Esophagus muscularis mucosa (tissue), 4 donors: ENCODE measurements around the gene SARS2. TPM values are rescaled to one million over a fixed set of nuclear protein-coding genes. Genes with fewer than 3 reads are reported as not detected.

Source experiments
- DNase-seq: peaks from one replicate; pipeline ENCODE4 v3.0.0-alpha.2; 2017; ENCODE audit errors: extremely low spot score
- H3K27ac ChIP-seq, 4 donors: fragments of 200-600 bp; sonication (generic); replicated peaks in 1 of 4; 1 replicate in 3 of 4; 2 replicates in 1 of 4; pipeline ENCODE4 v1.5.1; 2016 to 2019; ENCODE audit warnings: mild to moderate bottlenecking in 1 of 4
- H3K27me3 ChIP-seq, 4 donors: fragments of 200-600 bp; sonication (generic); one replicate each; pipeline versions ENCODE4 v1.5.1 to v1.6.0; 2016 to 2019
- H3K36me3 ChIP-seq, 4 donors: fragments of 200-600 bp; sonication (generic); one replicate each; pipeline ENCODE4 v1.5.1; 2016 to 2019
- H3K4me1 ChIP-seq, 4 donors: fragments of 200-600 bp; sonication (generic); one replicate each; pipeline ENCODE4 v1.5.1; 2016 to 2019
- H3K4me3 ChIP-seq, 4 donors: fragments of 200-600 bp; sonication (generic); 1 replicate in 2 of 4; 2 replicates in 2 of 4; pipeline ENCODE4 v1.5.1; 2016 to 2019; ENCODE audit warnings: mild to moderate bottlenecking in 4 of 4, moderate library complexity in 1 of 4
- H3K9me3 ChIP-seq, 4 donors: fragments of 200-600 bp; sonication (generic); 1 replicate in 3 of 4; 2 replicates in 1 of 4; pipeline ENCODE4 v1.5.1; 2016 to 2019
- EP300 ChIP-seq: sonication (generic); formaldehyde crosslinking; IDR thresholded peaks from one replicate; pipeline ENCODE4 v1.6.1; 2017; ENCODE audit warnings: antibody characterized with exemption
- POLR2A ChIP-seq: fragments of 450-650 bp; IDR thresholded peaks from one replicate; pipeline ENCODE4 v1.6.1; 2017; ENCODE audit warnings: antibody characterized with exemption, moderate library complexity, mild to moderate bottlenecking, low read depth
- POLR2AphosphoS5 ChIP-seq, 2 donors: sonication (generic); formaldehyde crosslinking; IDR thresholded peaks; one replicate each; pipeline ENCODE4 v1.6.1; 2017; ENCODE audit warnings: antibody characterized with exemption in 2 of 2
- whole genome bisulfite sequencing: methylation state at CpG from one replicate; pipeline ENCODE4 v1.1.5; 2018; 5-methylcytosine and 5-hydroxymethylcytosine counted together
- intact Hi-C: fragments of 100-400 bp; cut with DNase I; formaldehyde crosslinking; loops from one replicate; pipeline ENCODE4 v1.15.1; 2023
- total RNA-seq, 4 donors: library from RNA; depleted of rRNA; stranded (reverse); fragments of >200 nt; gene quantifications; one replicate each; pipeline versions ENCODE4 v1.1.0 to v1.2.1, GENCODE V29; 2016
- TF ChIP-seq, protein P1 (sequence below), 3 experiments: fragments of 200-600 bp in 2 of 3; fragments of 450-650 bp in 1 of 3; sonication (generic) in 2 of 3; IDR thresholded peaks; one replicate each; pipeline ENCODE4 v1.5.1; 2017 to 2019; ENCODE audit warnings: antibody characterized with exemption in 3 of 3, mild to moderate bottlenecking in 2 of 3, moderate library complexity in 1 of 3

SARS2 gene
- total RNA-seq, 4 donors from 2014 or later: 6.8 to 14.6 (median 9.1) TPM

DNA sequence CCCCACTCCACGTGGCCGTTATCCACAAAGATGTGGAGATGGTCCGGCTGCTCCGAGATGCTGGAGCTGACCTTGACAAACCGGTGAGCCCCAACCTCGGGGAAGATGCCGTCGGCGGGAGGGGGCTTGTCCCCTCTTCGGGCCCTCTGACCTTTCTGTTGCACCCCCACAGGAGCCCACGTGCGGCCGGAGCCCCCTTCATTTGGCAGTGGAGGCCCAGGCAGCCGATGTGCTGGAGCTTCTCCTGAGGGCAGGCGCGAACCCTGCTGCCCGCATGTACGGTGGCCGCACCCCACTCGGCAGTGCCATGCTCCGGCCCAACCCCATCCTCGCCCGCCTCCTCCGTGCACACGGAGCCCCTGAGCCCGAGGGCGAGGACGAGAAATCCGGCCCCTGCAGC is 23.3 kb downstream of the SARS2 start:
- 91% methylated on average over 25 of the region's 29 CpGs for WGBS
- no peaks in the 10 kb centered on the region for H3K9me3 ChIP-seq
- DNase-seq: no peak
- H3K4me1 ChIP-seq: peaks cover 0 to 6% (median 2%) of the 10 kb centered on the region in 4 donors
- TF ChIP-seq POLR2AphosphoS5 (IDR thresholded peaks at IDR 0.05) (no peak), POLR2A (no peak), EP300 (no peak)
- TF ChIP-seq, protein P1, sequence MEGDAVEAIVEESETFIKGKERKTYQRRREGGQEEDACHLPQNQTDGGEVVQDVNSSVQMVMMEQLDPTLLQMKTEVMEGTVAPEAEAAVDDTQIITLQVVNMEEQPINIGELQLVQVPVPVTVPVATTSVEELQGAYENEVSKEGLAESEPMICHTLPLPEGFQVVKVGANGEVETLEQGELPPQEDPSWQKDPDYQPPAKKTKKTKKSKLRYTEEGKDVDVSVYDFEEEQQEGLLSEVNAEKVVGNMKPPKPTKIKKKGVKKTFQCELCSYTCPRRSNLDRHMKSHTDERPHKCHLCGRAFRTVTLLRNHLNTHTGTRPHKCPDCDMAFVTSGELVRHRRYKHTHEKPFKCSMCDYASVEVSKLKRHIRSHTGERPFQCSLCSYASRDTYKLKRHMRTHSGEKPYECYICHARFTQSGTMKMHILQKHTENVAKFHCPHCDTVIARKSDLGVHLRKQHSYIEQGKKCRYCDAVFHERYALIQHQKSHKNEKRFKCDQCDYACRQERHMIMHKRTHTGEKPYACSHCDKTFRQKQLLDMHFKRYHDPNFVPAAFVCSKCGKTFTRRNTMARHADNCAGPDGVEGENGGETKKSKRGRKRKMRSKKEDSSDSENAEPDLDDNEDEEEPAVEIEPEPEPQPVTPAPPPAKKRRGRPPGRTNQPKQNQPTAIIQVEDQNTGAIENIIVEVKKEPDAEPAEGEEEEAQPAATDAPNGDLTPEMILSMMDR (IDR thresholded peaks at IDR 0.05): no peak
- H3K27me3 ChIP-seq: peaks cover 0 to 19% (median 8%) of the 10 kb centered on the region in 4 donors
- H3K36me3 ChIP-seq: peaks cover 22 to 53% (median 47%) of the 10 kb centered on the region in 4 donors
- no peak overlapping the region for H3K27ac ChIP-seq
- no peak overlapping the region for H3K4me3 ChIP-seq
- intact Hi-C loops: no loop called here

DNA sequence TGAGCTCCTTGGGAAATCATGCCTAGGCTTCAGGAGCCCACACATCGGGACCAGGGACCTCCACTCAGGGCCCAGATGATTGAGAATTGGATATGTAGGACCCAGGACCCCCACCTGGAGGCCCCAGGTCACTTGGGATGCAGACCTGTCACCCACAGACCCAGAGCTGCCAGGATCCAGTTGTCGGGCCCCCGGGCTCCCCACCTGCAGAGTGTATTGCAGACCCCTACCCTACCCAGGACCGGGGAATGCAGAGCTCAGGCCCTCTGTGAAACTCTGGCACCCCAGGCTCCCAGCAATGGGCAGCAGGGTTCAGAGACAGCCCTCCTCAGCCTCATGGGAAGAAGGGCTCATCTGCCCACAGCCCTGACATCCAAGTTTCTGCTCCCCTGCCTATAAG is 24.9 kb downstream of the SARS2 start:
- WGBS: 100% methylated on average over 2 of the region's 4 CpGs
- TF ChIP-seq POLR2AphosphoS5 (IDR thresholded peaks at IDR 0.05): no peak
- no peak for TF ChIP-seq EP300
- TF ChIP-seq, protein P1 (IDR thresholded peaks at IDR 0.05): no peak
- TF ChIP-seq POLR2A: no peak

DNA sequence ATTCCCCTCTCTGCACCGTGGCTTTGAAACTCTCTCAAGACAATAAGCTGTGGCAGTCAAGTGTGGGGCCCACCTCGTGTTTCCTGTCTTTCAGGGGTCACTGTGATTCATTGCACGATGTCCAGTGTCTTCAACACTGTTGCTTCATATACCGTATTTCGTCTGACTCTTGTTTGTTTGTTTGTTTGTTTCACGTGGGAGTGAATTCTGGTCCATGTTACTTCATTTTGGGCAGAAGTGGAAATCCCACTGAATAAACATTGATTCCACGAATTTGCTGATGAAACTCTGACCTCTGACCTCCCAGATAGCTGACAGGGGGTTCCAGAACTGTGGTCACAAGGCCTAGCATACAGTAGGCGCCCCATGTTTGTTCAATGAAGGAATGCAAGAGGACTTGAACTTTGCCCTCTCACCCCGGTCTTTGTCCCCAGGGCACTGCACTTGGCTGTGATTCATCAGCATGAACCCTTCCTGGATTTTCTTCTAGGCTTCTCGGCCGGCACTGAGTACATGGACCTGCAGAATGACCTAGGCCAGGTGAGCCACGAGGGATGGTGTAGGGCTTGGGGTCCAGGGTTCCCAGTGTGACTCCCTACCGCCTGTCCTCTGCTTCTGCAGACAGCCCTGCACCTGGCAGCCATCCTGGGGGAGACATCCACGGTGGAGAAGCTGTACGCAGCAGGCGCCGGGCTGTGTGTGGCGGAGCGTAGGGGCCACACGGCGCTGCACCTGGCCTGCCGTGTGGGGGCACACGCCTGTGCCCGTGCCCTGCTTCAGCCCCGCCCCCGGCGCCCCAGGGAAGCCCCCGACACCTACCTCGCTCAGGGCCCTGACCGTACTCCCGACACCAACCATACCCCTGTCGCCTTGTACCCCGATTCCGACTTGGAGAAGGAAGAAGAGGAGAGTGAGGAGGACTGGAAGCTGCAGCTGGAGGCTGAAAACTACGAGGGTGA is 25.7 kb downstream of the SARS2 start:
- DNase-seq: no peak
- H3K9me3 ChIP-seq: no peaks in the 10 kb centered on the region
- peaks cover 8 to 16% (median 15%) of the 10 kb centered on the region in 4 donors for H3K4me1 ChIP-seq
- no peaks in the 10 kb centered on the region for H3K27me3 ChIP-seq
- H3K4me3 ChIP-seq: no peak overlapping the region
- H3K27ac ChIP-seq: no peak overlapping the region
- 91% methylated on average over 35 of the region's 35 CpGs for WGBS
- intact Hi-C loops: no loop called here
- peaks cover 22 to 53% (median 47%) of the 10 kb centered on the region in 4 donors for H3K36me3 ChIP-seq
- TF ChIP-seq EP300 (no peak), POLR2A (no peak), POLR2AphosphoS5 (IDR thresholded peaks at IDR 0.05) (no peak)
- TF ChIP-seq, protein P1 (IDR thresholded peaks at IDR 0.05): no peak

More for the DNA sequence above, 24.9 kb downstream of the SARS2 start:
- no peak for DNase-seq
- H3K27me3 ChIP-seq: peaks cover 0 to 2% (median 0%) of the 10 kb centered on the region in 4 donors
- H3K27ac ChIP-seq: no peak overlapping the region
- peaks cover 5 to 12% (median 11%) of the 10 kb centered on the region in 4 donors for H3K4me1 ChIP-seq
- H3K36me3 ChIP-seq: peaks cover 22 to 53% (median 47%) of the 10 kb centered on the region in 4 donors
- no peak overlapping the region for H3K4me3 ChIP-seq
- H3K9me3 ChIP-seq: no peaks in the 10 kb centered on the region
- intact Hi-C loops: no loop called here

DNA sequence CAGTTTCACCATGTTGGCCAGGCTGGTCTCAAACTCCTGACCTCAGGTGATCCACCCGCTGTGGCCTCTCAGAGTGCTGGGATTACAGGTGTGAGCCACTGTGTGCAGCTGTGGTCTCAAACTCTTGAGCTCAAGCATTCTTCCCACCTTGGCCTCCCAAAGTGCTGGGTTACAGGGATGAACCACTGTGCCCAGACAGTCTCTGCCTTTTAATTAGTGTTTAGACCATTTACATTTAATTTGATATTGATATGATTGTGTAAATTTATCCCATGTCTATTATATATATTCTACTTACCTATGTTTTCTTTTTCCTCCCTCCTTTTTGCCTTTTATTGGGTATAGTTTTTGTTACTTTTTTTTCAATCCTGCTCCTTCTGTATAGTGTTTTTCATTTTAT is 28.9 kb downstream of the SARS2 start:
- WGBS: 100% methylated on average over 1 of the region's 1 CpG
- H3K9me3 ChIP-seq: no peaks in the 10 kb centered on the region
- peaks cover 24 to 41% (median 39%) of the 10 kb centered on the region in 4 donors for H3K4me1 ChIP-seq
- DNase-seq: no peak
- no peaks in the 10 kb centered on the region for H3K27me3 ChIP-seq
- TF ChIP-seq POLR2AphosphoS5 (IDR thresholded peaks at IDR 0.05) (no peak), POLR2A (no peak), EP300 (no peak)
- TF ChIP-seq, protein P1 (IDR thresholded peaks at IDR 0.05): no peak
- intact Hi-C loops: no loop called here
- H3K27ac ChIP-seq: no peak overlapping the region
- peaks cover 12 to 25% (median 21%) of the 10 kb centered on the region in 4 donors for H3K36me3 ChIP-seq
- no peak overlapping the region for H3K4me3 ChIP-seq
